Stomach (tissue), 9 donors: ENCODE measurements around the gene ARL13A. TPM values are rescaled to one million over a fixed set of nuclear protein-coding genes. Genes with fewer than 3 reads are reported as not detected.
"Not testable (repeated sequence)": the region's sequence is repeated elsewhere in the genome, so short reads cannot be mapped to it uniquely, and the experiment has no call there.

ENCODE experiments used
- DNase-seq, 2 donors: peaks; one replicate each; pipeline versions ENCODE4 v3.0.0 to v3.0.0-alpha.2; 2013 to 2019
- H3K27ac ChIP-seq, 5 donors: fragments of 200-600 bp in 4 of 5; sonication (generic) in 4 of 5; one replicate each; pipeline ENCODE4 v1.5.1; 2013 to 2019; ENCODE audit warnings: mild to moderate bottlenecking in 1 of 5, moderate library complexity in 1 of 5
- H3K27me3 ChIP-seq, 3 donors: fragments of 200-600 bp; sonication (generic); one replicate each; pipeline ENCODE4 v1.5.1; 2017 to 2019; ENCODE audit warnings: mixed run types in 1 of 3
- H3K36me3 ChIP-seq, 4 donors: fragments of 200-600 bp; sonication (generic); 1 replicate in 3 of 4; 2 replicates in 1 of 4; pipeline ENCODE4 v1.5.1; 2016 to 2019
- H3K4me1 ChIP-seq, 4 donors: fragments of 200-600 bp; sonication (generic); one replicate each; pipeline ENCODE4 v1.5.1; 2016 to 2019
- H3K4me3 ChIP-seq, 4 donors: fragments of 200-600 bp; sonication (generic) in 3 of 4; one replicate each; pipeline ENCODE4 v1.5.1; 2016 to 2019; ENCODE audit warnings: mild to moderate bottlenecking in 1 of 4
- H3K9me3 ChIP-seq, 4 donors: fragments of 200-600 bp; sonication (generic); one replicate each; pipeline ENCODE4 v1.5.1; 2016 to 2019
- CTCF ChIP-seq, 7 experiments: fragments of 450-650 bp in 4 of 7; fragments of 200-600 bp in 3 of 7; sonication (generic) in 3 of 7; IDR thresholded peaks; one replicate each; pipeline ENCODE4 v1.5.1; 2016 to 2019; ENCODE audit warnings: antibody characterized with exemption in 7 of 7, control low read depth in 2 of 7, mild to moderate bottlenecking in 1 of 7
- EP300 ChIP-seq: sonication (generic); formaldehyde crosslinking; IDR thresholded peaks from one replicate; pipeline ENCODE4 v1.6.1; 2017; ENCODE audit warnings: antibody characterized with exemption
- POLR2A ChIP-seq, 4 donors: fragments of 450-650 bp; IDR thresholded peaks; one replicate each; pipeline ENCODE4 v1.6.1; 2016; ENCODE audit warnings: antibody characterized with exemption in 4 of 4, control low read depth in 2 of 4, mild to moderate bottlenecking in 1 of 4, moderate library complexity in 1 of 4
- POLR2AphosphoS5 ChIP-seq, 3 donors: sonication (generic); formaldehyde crosslinking; IDR thresholded peaks; one replicate each; pipeline ENCODE4 v1.6.1; 2016; ENCODE audit warnings: antibody characterized with exemption in 3 of 3
- whole genome bisulfite sequencing, 5 donors: extraction: QIAGEN DNeasy Blood & Tissue Kit in 3 of 5; methylation state at CpG; one replicate each; pipeline versions ENCODE4 v1.1.5 to v1.1.7; 2013 to 2018; 5-methylcytosine and 5-hydroxymethylcytosine counted together
- intact Hi-C: fragments of 100-400 bp; cut with DNase I; formaldehyde crosslinking; loops from one replicate; pipeline ENCODE4 v1.15.1; 2023; ENCODE audit warnings: low total_unique reads
- polyA plus RNA-seq, 3 donors: library from polyadenylated mRNA; stranded (reverse); fragments of 200-250 nt; gene quantifications; one replicate each; pipeline ENCODE4 v1.2.3, GENCODE V29; 2013
- total RNA-seq, 5 donors: library from RNA; depleted of rRNA; stranded (reverse); fragments of >200 nt; gene quantifications; one replicate each; pipeline versions ENCODE4 v1.1.0 to v1.2.3, GENCODE V29; 2014 to 2016
- donor health status: healthy with polysubstance abuse.
- donor health status: Bipolar disorder and iron deficiency.
- donor health status: healthy.

ARL13A gene
- total and polyA plus RNA-seq, 8 donors: not detected

GRCh38 chrX:100999451-100999850 is 29.9 kb downstream of the ARL13A start:
- Histone ChIP-seq H3K27me3 (no peaks in the 10 kb centered on the region), H3K27ac (no peak overlapping the region), H3K36me3 (peaks cover 0 to 29% (median 24%) of the 10 kb centered on the region in 4 donors), H3K4me1 (no peaks in the 10 kb centered on the region), H3K9me3 (no peaks in the 10 kb centered on the region), H3K4me3 (no peak overlapping the region)
- TF ChIP-seq POLR2AphosphoS5 (IDR thresholded peaks at IDR 0.05) (no peak), CTCF (IDR thresholded peaks at IDR 0.05) (no peak), POLR2A (IDR thresholded peaks at IDR 0.05) (no peak), EP300 (no peak)
- no peak for DNase-seq
- intact Hi-C loops: no loop called here
- WGBS, 5 donors: 83 to 97% (median 92%) methylated on average over 2 of the region's 2 CpGs

- H3K36me3 ChIP-seq: peaks cover 4 to 77% (median 73%) of the 10 kb centered on the region in 4 donors
- H3K27me3 ChIP-seq: no peaks in the 10 kb centered on the region
- H3K27ac ChIP-seq: no peak overlapping the region
- no peaks in the 10 kb centered on the region for H3K4me1 ChIP-seq
- no peak for TF ChIP-seq POLR2A (IDR thresholded peaks at IDR 0.05)
- TF ChIP-seq POLR2AphosphoS5 (IDR thresholded peaks at IDR 0.05): no peak
- no peak for TF ChIP-seq EP300
- no peak for TF ChIP-seq CTCF (IDR thresholded peaks at IDR 0.05)
- no peak overlapping the region for H3K4me3 ChIP-seq
- no peaks in the 10 kb centered on the region for H3K9me3 ChIP-seq
- DNase-seq: no peak
- intact Hi-C loops: no loop called here
Observed at GRCh38 chrX:101009090-101009489, 39.6 kb downstream of the ARL13A start.

GRCh38 chrX:101012031-101012430 is 42.5 kb downstream of the ARL13A start:
- H3K4me1 ChIP-seq, H3K27me3 ChIP-seq, H3K27ac ChIP-seq, H3K4me3 ChIP-seq, H3K9me3 ChIP-seq, intact Hi-C loops, DNase-seq: not testable (repeated sequence)
- 82 to 100% (median 88%) methylated on average over 1 of the region's 1 CpG; no CpG with 5 or more reads in 2 of the 5 donors for WGBS, 5 donors
- H3K36me3 ChIP-seq: peaks cover 4 to 94% (median 89%) of the 10 kb centered on the region in 4 donors

- H3K4me1 ChIP-seq: no peaks in the 10 kb centered on the region
- DNase-seq: no peak
- H3K36me3 ChIP-seq: peaks cover 22 to 74% (median 67%) of the 10 kb centered on the region in 4 donors
- no peak overlapping the region for H3K4me3 ChIP-seq
- no peak for TF ChIP-seq CTCF (IDR thresholded peaks at IDR 0.05)
- TF ChIP-seq EP300: no peak
- TF ChIP-seq POLR2A (IDR thresholded peaks at IDR 0.05): no peak
- TF ChIP-seq POLR2AphosphoS5 (IDR thresholded peaks at IDR 0.05): no peak
- 90 to 100% (median 100%) methylated on average over 3 of the region's 3 CpGs for WGBS, 5 donors
- H3K9me3 ChIP-seq: no peaks in the 10 kb centered on the region
- no peaks in the 10 kb centered on the region for H3K27me3 ChIP-seq
- intact Hi-C loops: no loop called here
- no peak overlapping the region for H3K27ac ChIP-seq
Observed at GRCh38 chrX:101022020-101022419, 52.5 kb downstream of the ARL13A start.

GRCh38 chrX:101025126-101025525 is 55.6 kb downstream of the ARL13A start:
- no peak overlapping the region for H3K27ac ChIP-seq
- H3K4me3 ChIP-seq: no peak overlapping the region
- intact Hi-C loops: no loop called here
- TF ChIP-seq POLR2AphosphoS5 (IDR thresholded peaks at IDR 0.05): no peak
- no peak for TF ChIP-seq EP300
- no peak for TF ChIP-seq CTCF (IDR thresholded peaks at IDR 0.05)
- no peak for TF ChIP-seq POLR2A (IDR thresholded peaks at IDR 0.05)
- no peak for DNase-seq
- H3K36me3 ChIP-seq: peaks cover 13 to 59% (median 52%) of the 10 kb centered on the region in 4 donors
- H3K27me3 ChIP-seq: no peaks in the 10 kb centered on the region
- H3K9me3 ChIP-seq: no peaks in the 10 kb centered on the region
- H3K4me1 ChIP-seq: no peaks in the 10 kb centered on the region
